ENCODE results near the gene ZNF605.

GRCh38 chr12:132951649-132952048, 4.5 kb downstream of the ZNF605 start:
- TF ChIP-seq CREM (IDR thresholded peaks at IDR 0.05; ENCODE audit: low read depth), result no peak
- TF ChIP-seq ZBED1 (IDR thresholded peaks at IDR 0.05; ENCODE audit: borderline replicate concordance), result no peak
- TF ChIP-seq CTCF (IDR thresholded peaks at IDR 0.05 in 2 of 3, conservative IDR thresholded peaks at IDR 0.05 in 1 of 3; ENCODE audit: control insufficient read depth in 2 of 3, extremely low read depth in 1 of 3, insufficient read depth in 1 of 3, low read depth in 3 of 3, low read length in 3 of 3), result no peak
- TF ChIP-seq EZH2 (IDR thresholded peaks at IDR 0.05; ENCODE audit: borderline replicate concordance, control insufficient read depth, low read depth, low read length), result no peak
- no peak for TF ChIP-seq STAT3 (IDR thresholded peaks at IDR 0.05; ENCODE audit: low read depth, low read length)
- TF ChIP-seq TCF3 (IDR thresholded peaks at IDR 0.05; ENCODE audit: borderline replicate concordance, insufficient read depth, low read depth, low read length), result no peak
- TF ChIP-seq REST (IDR thresholded peaks at IDR 0.05; ENCODE audit: low read depth, low read length), result no peak
- no peak for TF ChIP-seq ELK1 (IDR thresholded peaks at IDR 0.05; ENCODE audit: low read depth, low read length)
- TF ChIP-seq RAD21 (IDR thresholded peaks at IDR 0.05; ENCODE audit: insufficient read depth, low read depth, low read length), result no peak
- TF ChIP-seq MYC (IDR thresholded peaks at IDR 0.05; ENCODE audit: insufficient read depth, insufficient read length, insufficient replicate concordance, low read length, severe bottlenecking), result no peak
- no peak for TF ChIP-seq RFX5 (IDR thresholded peaks at IDR 0.05; ENCODE audit: low read depth, low read length)
- TF ChIP-seq GATAD2B (conservative IDR thresholded peaks at IDR 0.05; ENCODE audit: low read depth), result no peak

Data from GM12878 (cell line).